Heart right ventricle (tissue), 16 donors: ENCODE measurements around the gene CTNND2. TPM values are rescaled to one million over a fixed set of nuclear protein-coding genes. Genes with fewer than 3 reads are reported as not detected.
A peak's percentile ranks its signal among the peaks of the same experiment; 100 is the strongest.

Experiments used
- ATAC-seq, 8 donors: fragments of 200-7000 bp; cut with Tn5 transposase; one replicate each; pipeline ENCODE4 v1.9.1; 2020; ENCODE audit warnings: mild to moderate bottlenecking in 8 of 8, moderate library complexity in 8 of 8, moderate number of reproducible peaks in 1 of 8
- DNase-seq, 2 donors: peaks; one replicate each; pipeline ENCODE4 v3.0.0-alpha.2; 2020
- H3K27ac ChIP-seq, 10 donors: fragments of 200-600 bp; sonication (generic) in 2 of 10; one replicate each; pipeline versions ENCODE4 v1.5.0 to v1.8.0; 2020 to 2022; ENCODE audit warnings: mild to moderate bottlenecking in 3 of 10
- H3K27me3 ChIP-seq, 7 donors: fragments of 200-600 bp; one replicate each; pipeline ENCODE4 v1.8.0; 2021 to 2022; ENCODE audit warnings: mild to moderate bottlenecking in 2 of 7
- H3K36me3 ChIP-seq, 9 donors: fragments of 200-600 bp; sonication (generic) in 1 of 9; one replicate each; pipeline versions ENCODE4 v1.5.0 to v1.8.0; 2020 to 2022; ENCODE audit warnings: mild to moderate bottlenecking in 2 of 9
- H3K4me1 ChIP-seq, 9 donors: fragments of 200-600 bp; sonication (generic) in 1 of 9; one replicate each; pipeline versions ENCODE4 v1.5.0 to v1.8.0; 2020 to 2022; ENCODE audit warnings: mild to moderate bottlenecking in 4 of 9
- H3K4me3 ChIP-seq, 10 donors: fragments of 200-600 bp; sonication (generic) in 2 of 10; one replicate each; pipeline versions ENCODE4 v1.5.0 to v1.8.0; 2020 to 2022; ENCODE audit warnings: mild to moderate bottlenecking in 7 of 10, moderate library complexity in 2 of 10
- H3K9me3 ChIP-seq, 11 donors: fragments of 200-600 bp in 10 of 11; sonication (generic) in 2 of 11; one replicate each; pipeline versions ENCODE4 v1.5.0 to v1.8.0; 2013 to 2022; ENCODE audit warnings: mild to moderate bottlenecking in 2 of 11, control low read depth in 1 of 11, moderate library complexity in 1 of 11
- CTCF ChIP-seq, 9 donors: fragments of 200-600 bp; sonication (generic) in 2 of 9; IDR thresholded peaks; one replicate each; pipeline versions ENCODE4 v1.5.0 to v1.8.0; 2021 to 2022; ENCODE audit warnings: antibody characterized with exemption in 9 of 9, mild to moderate bottlenecking in 5 of 9, moderate library complexity in 1 of 9
- WGBS, 2 donors: extraction: QIAGEN DNeasy Blood & Tissue Kit; methylation state at CpG; one replicate each; pipeline ENCODE4 v1.1.7; 2013; ENCODE audit warnings: inconsistent platforms in 1 of 2; 5-methylcytosine and 5-hydroxymethylcytosine counted together
- intact Hi-C, 10 donors: fragments of 100-400 bp; cut with DNase I; formaldehyde crosslinking; loops; one replicate each; pipeline versions ENCODE4 v1.11.1 to v1.14.2; 2022
- polyA plus RNA-seq, 2 donors: library from polyadenylated mRNA; stranded (reverse); fragments of 200-250 nt; gene quantifications; one replicate each; pipeline ENCODE4 v1.2.3, GENCODE V29; 2013
- total RNA-seq, 10 donors: library from RNA; stranded (reverse); fragmentation: NEBNext Ultra II Directional in 3 of 10; extraction: Animal tissue kit (Norgen Biotek cat#: 25700) in 3 of 10; gene quantifications; one replicate each; pipeline versions ENCODE4 v1.2.1 to v1.2.4, GENCODE V29; 2021 to 2023
- donor health status: Arrhythmogenic right ventricular cardiomyopathy.
- donor health status: ischemic (EF 13 %, LVEDD 7.1; RV severe dilation, severe dysfunction).
- donor health status: healthy with polysubstance abuse.
- donor health status: DM: no; HTN: yes; CAD: no.
- donor health status: DM: no; HTN: no; CAD: no.
- donor health status: ischemic (EF 25% LVEDD 6.9; RV normal size, moderate dysfunction).
- donor health status: ischemic (EF 25% LVEDD 5.7; RV mildly dilated, moderate dysfunction).
- donor health status: healthy.
- donor health status: DM: yes; HTN: yes; CAD: no.
- donor health status: Ischemic cardiomyopathy.
- donor health status: ischemic (EF 35%, LVEDD 5.7; RV mildly dilated, moderate dysfunction).
- donor health status: nonischemic (EF 11% LVEDD 7.7; RV severe dilation, severe dysfunction).
- donor health status: DM: yes; HTN: yes; CAD: no.
- donor health status: PGD.
- donor health status: ischemic (EF 29% LVEDD 5.4; RV normal size, mild dysfunction).
- donor health status: nonischemic (EF 23%, LVEDD 6.1; RV moderate dilation, normal function).

The CTNND2 gene
- total and polyA plus RNA-seq, 12 donors, result 1.1 to 29.6 (median 9.9) TPM

GRCh38 chr5:11602298-11602697, 301.9 kb downstream of the CTNND2 start:
- peak in 2 of 9 donors; percentile 23 to 30 for TF ChIP-seq CTCF (IDR thresholded peaks at IDR 0.05)
- no peaks in the 10 kb centered on the region for H3K36me3 ChIP-seq
- 56 to 60% methylated on average over 3 of the region's 3 CpGs for WGBS, 2 donors
- peaks cover 0 to 11% (median 0%) of the 10 kb centered on the region in 9 donors for H3K4me1 ChIP-seq
- DNase-seq (no peak), ATAC-seq (peak in 1 of 8 donors; percentile 37)
- no peaks in the 10 kb centered on the region for H3K27me3 ChIP-seq
- no peak overlapping the region for H3K4me3 ChIP-seq
- H3K27ac ChIP-seq, result no peak overlapping the region
- intact Hi-C loops, result no loop called here
- H3K9me3 ChIP-seq, result no peaks in the 10 kb centered on the region

GRCh38 chr5:11599499-11599898, 304.7 kb downstream of the CTNND2 start:
- Histone ChIP-seq H3K36me3 (no peaks in the 10 kb centered on the region), H3K27ac (no peak overlapping the region), H3K4me1 (peaks cover 0 to 24% (median 5%) of the 10 kb centered on the region in 9 donors), H3K27me3 (no peaks in the 10 kb centered on the region), H3K9me3 (no peaks in the 10 kb centered on the region), H3K4me3 (no peak overlapping the region)
- intact Hi-C loops, result no loop called here
- no peak for DNase-seq
- 84 to 90% methylated on average over 5 of the region's 5 CpGs for WGBS, 2 donors
- TF ChIP-seq CTCF (IDR thresholded peaks at IDR 0.05), result no peak
- no peak for ATAC-seq

- TF ChIP-seq CTCF (IDR thresholded peaks at IDR 0.05), result no peak
- intact Hi-C loops, result no loop called here
- Histone ChIP-seq H3K27me3 (no peaks in the 10 kb centered on the region), H3K27ac (no peak overlapping the region), H3K9me3 (no peaks in the 10 kb centered on the region), H3K36me3 (no peaks in the 10 kb centered on the region), H3K4me3 (no peak overlapping the region), H3K4me1 (peaks cover 0 to 13% (median 0%) of the 10 kb centered on the region in 9 donors)
- 87 to 88% methylated on average over 5 of the region's 5 CpGs for WGBS, 2 donors
- DNase-seq, result no peak
- no peak for ATAC-seq
Observed at GRCh38 chr5:11596657-11597071, 307.6 kb downstream of the CTNND2 start.

- Histone ChIP-seq H3K4me3 (no peak overlapping the region), H3K9me3 (no peaks in the 10 kb centered on the region), H3K4me1 (peaks cover 0 to 13% (median 0%) of the 10 kb centered on the region in 9 donors), H3K36me3 (no peaks in the 10 kb centered on the region), H3K27ac (no peak overlapping the region), H3K27me3 (no peaks in the 10 kb centered on the region)
- TF ChIP-seq CTCF (IDR thresholded peaks at IDR 0.05), result no peak
- no peak for DNase-seq
- intact Hi-C loops, result no loop called here
- 67 to 79% methylated on average over 1 of the region's 1 CpG for WGBS, 2 donors
- ATAC-seq, result no peak
Observed at GRCh38 chr5:11596185-11596584, 308.1 kb downstream of the CTNND2 start.
